OCI-LY1 (cell line): Measurements from ENCODE around the gene RAB29.

Experiments used
- H2AFZ ChIP-seq: fragments of 200-600 bp; sonication (generic), shearing (Covaris generic); 2 replicates; pipeline ENCODE4 v1.6.0; 2014; ENCODE audit warnings: antibody characterized with exemption, mild to moderate bottlenecking, low read length
- H3F3A ChIP-seq: fragments of 200-600 bp; sonication (generic), shearing (Covaris generic); 2 replicates; pipeline ENCODE4 v1.6.0; 2014; ENCODE audit warnings: mild to moderate bottlenecking, antibody characterized with exemption, low read length, moderate library complexity; ENCODE audit not compliant: insufficient read depth
- H3K27ac ChIP-seq: fragments of 200-600 bp; sonication (generic); 2 replicates; pipeline ENCODE4 v1.5.1; 2014; ENCODE audit warnings: low read length, mixed run types, mild to moderate bottlenecking, low read depth; ENCODE audit not compliant: poor library complexity, severe bottlenecking
- H3K27me3 ChIP-seq: fragments of 200-600 bp; sonication (generic); 2 replicates; pipeline ENCODE4 v1.6.0; 2014; ENCODE audit warnings: antibody characterized with exemption, mild to moderate bottlenecking, low read length, moderate library complexity; ENCODE audit not compliant: insufficient read depth
- H3K36me3 ChIP-seq: fragments of 200-600 bp; sonication (generic); 2 replicates; pipeline ENCODE4 v1.6.1; 2014; ENCODE audit warnings: mild to moderate bottlenecking, antibody characterized with exemption, low read length, moderate library complexity, mixed read lengths; ENCODE audit not compliant: insufficient read depth
- H3K4me1 ChIP-seq: fragments of 200-600 bp; sonication (generic); 2 replicates; pipeline ENCODE4 v1.5.1; 2014; ENCODE audit warnings: mild to moderate bottlenecking, low read length, moderate library complexity; ENCODE audit not compliant: insufficient read depth, severe bottlenecking
- H3K4me2 ChIP-seq: fragments of 200-600 bp; sonication (generic), shearing (Covaris generic); 2 replicates; pipeline ENCODE4 v1.6.1; 2014; ENCODE audit warnings: low read length
- H3K4me3 ChIP-seq: fragments of 200-600 bp; sonication (generic); 2 replicates; pipeline ENCODE4 v1.5.1; 2014; ENCODE audit warnings: low read length, low read depth, mild to moderate bottlenecking, mixed read lengths; ENCODE audit not compliant: poor library complexity, severe bottlenecking
- H3K79me2 ChIP-seq: fragments of 200-600 bp; shearing (Covaris generic); 2 replicates; pipeline ENCODE4 v1.6.1; 2016; ENCODE audit warnings: mixed run types, low read length, mixed read lengths; ENCODE audit not compliant: insufficient read depth
- H3K9ac ChIP-seq: fragments of 200-600 bp; sonication (generic), shearing (Covaris generic); 2 replicates; pipeline ENCODE4 v1.6.1; 2014; ENCODE audit warnings: mild to moderate bottlenecking, low read length, mixed read lengths
- H3K9me2 ChIP-seq: fragments of 200-600 bp; sonication (generic), shearing (Covaris generic); 2 replicates; pipeline ENCODE4 v1.6.1; 2014; ENCODE audit warnings: low read depth, mild to moderate bottlenecking, low read length, mixed read lengths
- H3K9me3 ChIP-seq: fragments of 200-600 bp; shearing (Covaris generic); 2 replicates; pipeline ENCODE4 v1.6.1; 2014; ENCODE audit warnings: low read length, mixed read lengths
- H4K20me1 ChIP-seq: fragments of 200-600 bp; sonication (generic), shearing (Covaris generic); 2 replicates; pipeline ENCODE4 v1.6.0; 2016; ENCODE audit warnings: mild to moderate bottlenecking, low read length; ENCODE audit not compliant: insufficient read depth
- EZH2 ChIP-seq: fragments of 200-600 bp; sonication (generic), shearing (Covaris generic); IDR thresholded peaks from 2 replicates; pipeline ENCODE4 v1.8.0; 2017; ENCODE audit warnings: borderline replicate concordance, mixed run types, mild to moderate bottlenecking, antibody characterized with exemption, low read length, moderate library complexity, mixed read lengths
- TF ChIP-seq, protein P1 (sequence below): fragments of 200-600 bp; sonication (generic), shearing (Covaris generic); IDR thresholded peaks from 2 replicates; pipeline ENCODE4 v1.5.1; 2017; ENCODE audit warnings: mild to moderate bottlenecking, antibody characterized with exemption, low read length, moderate library complexity, mixed read lengths

Gene RAB29

GRCh38 chr1:205735218-205735617, 40.1 kb downstream of the RAB29 start:
- H3K9me2 ChIP-seq = no peaks in the 10 kb centered on the region
- H3K4me3 ChIP-seq = no peak overlapping the region
- no peaks in the 10 kb centered on the region for H3K4me1 ChIP-seq
- H3K9me3 ChIP-seq = no peaks in the 10 kb centered on the region
- no peak overlapping the region for H3K27ac ChIP-seq
- no peak for TF ChIP-seq EZH2
- TF ChIP-seq, protein P1, sequence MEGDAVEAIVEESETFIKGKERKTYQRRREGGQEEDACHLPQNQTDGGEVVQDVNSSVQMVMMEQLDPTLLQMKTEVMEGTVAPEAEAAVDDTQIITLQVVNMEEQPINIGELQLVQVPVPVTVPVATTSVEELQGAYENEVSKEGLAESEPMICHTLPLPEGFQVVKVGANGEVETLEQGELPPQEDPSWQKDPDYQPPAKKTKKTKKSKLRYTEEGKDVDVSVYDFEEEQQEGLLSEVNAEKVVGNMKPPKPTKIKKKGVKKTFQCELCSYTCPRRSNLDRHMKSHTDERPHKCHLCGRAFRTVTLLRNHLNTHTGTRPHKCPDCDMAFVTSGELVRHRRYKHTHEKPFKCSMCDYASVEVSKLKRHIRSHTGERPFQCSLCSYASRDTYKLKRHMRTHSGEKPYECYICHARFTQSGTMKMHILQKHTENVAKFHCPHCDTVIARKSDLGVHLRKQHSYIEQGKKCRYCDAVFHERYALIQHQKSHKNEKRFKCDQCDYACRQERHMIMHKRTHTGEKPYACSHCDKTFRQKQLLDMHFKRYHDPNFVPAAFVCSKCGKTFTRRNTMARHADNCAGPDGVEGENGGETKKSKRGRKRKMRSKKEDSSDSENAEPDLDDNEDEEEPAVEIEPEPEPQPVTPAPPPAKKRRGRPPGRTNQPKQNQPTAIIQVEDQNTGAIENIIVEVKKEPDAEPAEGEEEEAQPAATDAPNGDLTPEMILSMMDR = no peak
- H3K4me2 ChIP-seq = no peak overlapping the region
- H3K36me3 ChIP-seq = peaks cover 58% of the 10 kb centered on the region
- H2AFZ ChIP-seq = no peak overlapping the region
- no peaks in the 10 kb centered on the region for H4K20me1 ChIP-seq
- H3K9ac ChIP-seq = no peak overlapping the region
- peaks cover 91% of the 10 kb centered on the region for H3K79me2 ChIP-seq
- no peaks in the 10 kb centered on the region for H3K27me3 ChIP-seq
- no peaks in the 10 kb centered on the region for H3F3A ChIP-seq

- H2AFZ ChIP-seq = no peak overlapping the region
- H3K27me3 ChIP-seq = no peaks in the 10 kb centered on the region
- H3K4me1 ChIP-seq = no peaks in the 10 kb centered on the region
- no peak overlapping the region for H3K27ac ChIP-seq
- H3F3A ChIP-seq = no peaks in the 10 kb centered on the region
- peaks cover 55% of the 10 kb centered on the region for H3K36me3 ChIP-seq
- H3K79me2 ChIP-seq = peaks cover 83% of the 10 kb centered on the region
- H3K9me2 ChIP-seq = no peaks in the 10 kb centered on the region
- no peak overlapping the region for H3K4me2 ChIP-seq
- H3K9ac ChIP-seq = no peak overlapping the region
- no peak for TF ChIP-seq EZH2
- TF ChIP-seq, protein P1 = no peak
- no peaks in the 10 kb centered on the region for H3K9me3 ChIP-seq
- no peaks in the 10 kb centered on the region for H4K20me1 ChIP-seq
- H3K4me3 ChIP-seq = no peak overlapping the region
These were observed 41.7 kb downstream of the RAB29 start for GRCh38 chr1:205733438-205734175.

DNA sequence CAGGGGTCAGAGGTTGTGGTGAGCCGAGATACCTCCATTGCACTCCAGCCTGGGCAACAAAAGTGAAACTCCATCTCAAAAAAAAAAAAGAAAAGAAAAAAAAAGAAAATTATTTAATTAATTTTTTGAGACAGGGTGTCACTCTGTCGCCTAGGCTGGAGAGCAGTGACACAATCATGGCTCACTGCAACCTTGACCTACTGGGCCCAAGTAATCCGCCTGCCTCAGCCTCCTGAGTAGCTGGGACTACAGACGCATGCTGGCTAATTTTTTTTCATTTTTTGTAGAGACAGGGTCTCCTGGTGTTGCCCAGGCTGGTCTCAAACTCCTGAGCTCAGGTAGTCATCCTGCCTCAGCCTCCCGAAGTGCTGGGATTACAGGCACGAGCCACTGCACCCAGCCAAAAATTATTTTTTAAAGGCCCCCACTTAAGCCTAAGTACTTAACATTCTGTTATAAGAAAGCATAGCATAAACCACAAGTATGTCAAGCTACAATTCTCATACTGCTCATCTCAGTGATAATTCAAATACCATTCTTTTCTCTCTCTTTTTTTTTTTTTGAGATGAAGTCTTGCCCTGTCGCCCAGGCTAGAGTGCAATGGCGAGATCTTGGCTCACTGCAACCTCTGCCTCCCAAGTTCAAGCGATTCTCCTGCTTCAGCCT, 45.2 kb downstream of the RAB29 start:
- Histone ChIP-seq H3K79me2 (peaks cover 52% of the 10 kb centered on the region), H3K9me3 (no peaks in the 10 kb centered on the region), H3K4me2 (no peak overlapping the region), H3K27me3 (no peaks in the 10 kb centered on the region), H3K27ac (no peak overlapping the region), H2AFZ (no peak overlapping the region), H3K4me3 (no peak overlapping the region), H3K4me1 (no peaks in the 10 kb centered on the region), H3F3A (no peaks in the 10 kb centered on the region), H3K36me3 (peaks cover 63% of the 10 kb centered on the region), H4K20me1 (no peaks in the 10 kb centered on the region), H3K9ac (no peak overlapping the region), H3K9me2 (no peaks in the 10 kb centered on the region)
- TF ChIP-seq, protein P1 = no peak
- TF ChIP-seq EZH2 = no peak
